Caco-2 (cell line): ENCODE measurements around the gene GALR3. TPM values are rescaled to one million over a fixed set of nuclear protein-coding genes. Genes with fewer than 3 reads are reported as not detected.

Source experiments
- BruUV-seq: library from RNA; stranded (reverse); fragments of 400-500 nt; replicated peaks from 2 replicates; lab custom pipeline; 2021; lab: Mats Ljungman, UMichigan
- CTCF ChIA-PET: fragments of 300-600 bp; sonication (Branson Sonifier 250); formaldehyde crosslinking; loops from one replicate; lab custom pipeline; 2022; ENCODE audit warnings: antibody characterized with exemption; lab: Charles Lee
- POLR2A ChIA-PET: fragments of 300-600 bp; sonication (Branson Sonifier 250); formaldehyde crosslinking; loops from one replicate; lab custom pipeline; 2022; ENCODE audit warnings: antibody characterized with exemption; lab: Charles Lee
- DNase-seq, 2 experiments: peaks; one replicate each; pipeline versions ENCODE4 v3.0.0 to v3.0.0-alpha.2; 2020 to 2022
- H3K27me3 ChIP-seq: replicated peaks from 2 replicates; pipeline ENCODE4 v1.6.0; 2011; ENCODE audit warnings: low read length; ENCODE audit not compliant: control insufficient read depth, insufficient read depth
- H3K36me3 ChIP-seq: 2 replicates; pipeline ENCODE4 v1.5.1; 2011; ENCODE audit warnings: low read length; ENCODE audit not compliant: control insufficient read depth, insufficient read depth
- H3K4me1 ChIP-seq: fragments of 250-450 bp; sonication (Bioruptor Pico); 2 replicates; pipeline ENCODE4 v1.5.1; 2020; ENCODE audit warnings: mild to moderate bottlenecking
- H3K4me3 ChIP-seq: 2 replicates; pipeline ENCODE4 v1.5.1; 2011; ENCODE audit warnings: low read depth, mild to moderate bottlenecking, control low read depth, low read length
- H3K9me3 ChIP-seq: fragments of 250-450 bp; sonication (Bioruptor Pico); 2 replicates; pipeline ENCODE4 v1.5.1; 2020; ENCODE audit warnings: mild to moderate bottlenecking, moderate library complexity
- H3K27ac Mint-ChIP-seq: one replicate; pipeline ENCODE4 v1.8.0; 2022; ENCODE audit warnings: mixed read lengths; ENCODE audit not compliant: unreplicated experiment
- H3K27me3 Mint-ChIP-seq: one replicate; pipeline ENCODE4 v1.8.0; 2022; ENCODE audit warnings: mixed read lengths; ENCODE audit not compliant: insufficient read depth, unreplicated experiment
- H3K36me3 Mint-ChIP-seq: one replicate; pipeline ENCODE4 v1.8.0; 2022; ENCODE audit warnings: mild to moderate bottlenecking, mixed read lengths; ENCODE audit not compliant: insufficient read depth, unreplicated experiment
- H3K4me1 Mint-ChIP-seq: one replicate; pipeline ENCODE4 v1.8.0; 2022; ENCODE audit warnings: low read depth, mixed read lengths; ENCODE audit not compliant: unreplicated experiment
- H3K4me3 Mint-ChIP-seq: one replicate; pipeline ENCODE4 v1.8.0; 2022; ENCODE audit warnings: mild to moderate bottlenecking, moderate library complexity, mixed read lengths; ENCODE audit not compliant: unreplicated experiment
- H3K9me3 Mint-ChIP-seq: one replicate; pipeline ENCODE4 v1.8.0; 2022; ENCODE audit warnings: mixed read lengths; ENCODE audit not compliant: unreplicated experiment
- CTCF ChIP-seq, 2 experiments: fragments of 200-600 bp in 1 of 2; IDR thresholded peaks; 1 replicate in 1 of 2; 2 replicates in 1 of 2; pipeline versions ENCODE4 v1.5.1 to v1.8.0; 2011 to 2022; ENCODE audit warnings: antibody characterized with exemption in 1 of 2, control low read depth in 1 of 2, inconsistent platforms in 1 of 2, low read depth in 1 of 2, low read length in 1 of 2, mild to moderate bottlenecking in 1 of 2, moderate library complexity in 1 of 2; ENCODE audit not compliant: insufficient read depth in 1 of 2, severe bottlenecking in 1 of 2, unreplicated experiment in 1 of 2
- intact Hi-C: fragments of 100-400 bp; cut with micrococcal nuclease; formaldehyde crosslinking; loops from one replicate; pipeline ENCODE4 v1.10.0; 2022; ENCODE audit not compliant: unreplicated experiment
- total RNA-seq: library from RNA; stranded (reverse); gene quantifications from 2 replicates; pipeline ENCODE4 v1.2.3, GENCODE V29; 2022

The GALR3 gene
- total RNA-seq, 1 experiment from 2014 or later: 0.27 TPM

- Histone ChIP-seq H3K27me3 (no peaks in the 10 kb centered on the region), H3K4me1 (peaks cover 9% of the 10 kb centered on the region), H3K4me3 (no peak overlapping the region), H3K36me3 (peaks cover 1% of the 10 kb centered on the region), H3K9me3 (no peaks in the 10 kb centered on the region)
- Mint-ChIP-seq H3K4me1 (peaks cover 6% of the 10 kb centered on the region), H3K27ac (no peak overlapping the region), H3K27me3 (no peaks in the 10 kb centered on the region), H3K4me3 (no peak overlapping the region), H3K36me3 (peaks cover 56% of the 10 kb centered on the region), H3K9me3 (no peaks in the 10 kb centered on the region)
- DNase-seq: no peak
- no TSS peak for BruUV-seq
- no peak for TF ChIP-seq CTCF (IDR thresholded peaks at IDR 0.05; ENCODE audit: insufficient read depth in 1 of 2, low read depth in 1 of 2, low read length in 1 of 2, severe bottlenecking in 1 of 2, unreplicated experiment in 1 of 2)
- intact Hi-C loops: loop anchor here (1.0 kb wide), 2 partner anchors 47 to 149 kb away; no protein-coding TSS in a partner anchor
- ChIA-PET CTCF (interaction anchor here (0.7 to 3.3 kb wide), 3 partner anchors 9 to 47 kb away, joined by 3 to 41 read pairs (median 12); partner anchors contain the start of gene GCAT), POLR2A (interaction anchor here (0.6 to 0.7 kb wide), 3 partner anchors 28 to 67 kb away, joined by 3 to 4 read pairs (median 4); partner anchors contain the start of gene ANKRD54)
Observed at GRCh38 chr22:37816543-37817180, 6.5 kb upstream of the GALR3 start.

- no peak overlapping the region for H3K4me3 ChIP-seq
- Mint-ChIP-seq H3K27me3 (no peaks in the 10 kb centered on the region), H3K27ac (no peak overlapping the region), H3K4me1 (peaks cover 12% of the 10 kb centered on the region), H3K36me3 (peaks cover 49% of the 10 kb centered on the region), H3K9me3 (no peaks in the 10 kb centered on the region), H3K4me3 (peak overlapping the region; percentile 37)
- no TSS peak for BruUV-seq
- peak; percentile 85 to 87 for TF ChIP-seq CTCF (IDR thresholded peaks at IDR 0.05; ENCODE audit: insufficient read depth in 1 of 2, low read depth in 1 of 2, low read length in 1 of 2, severe bottlenecking in 1 of 2, unreplicated experiment in 1 of 2)
- POLR2A ChIA-PET: interaction anchor here (0.7 to 1.8 kb wide), 3 partner anchors 10 to 401 kb away, joined by 4 to 13 read pairs (median 4); partner anchors contain the start of genes ANKRD54 and GCAT
- CTCF ChIA-PET: interaction anchor here (0.6 to 3.3 kb wide), 13 partner anchors 10 to 1337 kb away, joined by 3 to 41 read pairs (median 3); partner anchors contain the start of genes GCAT and MICALL1
- H3K36me3 ChIP-seq: peaks cover 1% of the 10 kb centered on the region
- intact Hi-C loops: loop anchor here (1.0 kb wide), 2 partner anchors 45 to 147 kb away; no protein-coding TSS in a partner anchor
- DNase-seq: peak; percentile 72 to 91
- H3K4me1 ChIP-seq: peaks cover 9% of the 10 kb centered on the region
- H3K9me3 ChIP-seq: no peaks in the 10 kb centered on the region
- no peaks in the 10 kb centered on the region for H3K27me3 ChIP-seq
Observed at GRCh38 chr22:37817705-37818408, 5.3 kb upstream of the GALR3 start.
